Central memory CD8-positive, alpha-beta T cell (primary cell): ENCODE measurements around the gene FOXF1.
A peak's percentile ranks its signal among the peaks of the same experiment; 100 is the strongest.

ENCODE experiments used
- ATAC-seq: fragments of 150-1000 bp; cut with Tn5 transposase; replicated peaks from 2 replicates; pipeline ENCODE4 v1.10.0; 2022; ENCODE audit warnings: mild to moderate bottlenecking, moderate FRiP score, moderate number of reproducible peaks; ENCODE audit not compliant: poor library complexity, severe bottlenecking; ENCODE audit errors: extremely low read depth
- DNase-seq, 2 donors: peaks; one replicate each; pipeline ENCODE4 v3.0.0; 2021; ENCODE audit warnings: low spot score in 2 of 2
- H3K27ac Mint-ChIP-seq: one replicate; pipeline ENCODE4 v1.8.0; 2022; ENCODE audit warnings: low read depth, mild to moderate bottlenecking, moderate library complexity, mixed read lengths
- H3K27me3 Mint-ChIP-seq: one replicate; pipeline ENCODE4 v1.8.0; 2022; ENCODE audit warnings: mixed read lengths
- H3K36me3 Mint-ChIP-seq: one replicate; pipeline ENCODE4 v1.8.0; 2022; ENCODE audit warnings: mild to moderate bottlenecking, moderate library complexity, mixed read lengths; ENCODE audit not compliant: insufficient read depth
- H3K4me1 Mint-ChIP-seq: one replicate; pipeline ENCODE4 v1.8.0; 2022; ENCODE audit warnings: mixed read lengths
- H3K4me3 Mint-ChIP-seq: one replicate; pipeline ENCODE4 v1.8.0; 2022; ENCODE audit warnings: mild to moderate bottlenecking, moderate library complexity, mixed read lengths
- H3K9me3 Mint-ChIP-seq: one replicate; pipeline ENCODE4 v1.8.0; 2022; ENCODE audit warnings: mixed read lengths

Gene FOXF1

DNA sequence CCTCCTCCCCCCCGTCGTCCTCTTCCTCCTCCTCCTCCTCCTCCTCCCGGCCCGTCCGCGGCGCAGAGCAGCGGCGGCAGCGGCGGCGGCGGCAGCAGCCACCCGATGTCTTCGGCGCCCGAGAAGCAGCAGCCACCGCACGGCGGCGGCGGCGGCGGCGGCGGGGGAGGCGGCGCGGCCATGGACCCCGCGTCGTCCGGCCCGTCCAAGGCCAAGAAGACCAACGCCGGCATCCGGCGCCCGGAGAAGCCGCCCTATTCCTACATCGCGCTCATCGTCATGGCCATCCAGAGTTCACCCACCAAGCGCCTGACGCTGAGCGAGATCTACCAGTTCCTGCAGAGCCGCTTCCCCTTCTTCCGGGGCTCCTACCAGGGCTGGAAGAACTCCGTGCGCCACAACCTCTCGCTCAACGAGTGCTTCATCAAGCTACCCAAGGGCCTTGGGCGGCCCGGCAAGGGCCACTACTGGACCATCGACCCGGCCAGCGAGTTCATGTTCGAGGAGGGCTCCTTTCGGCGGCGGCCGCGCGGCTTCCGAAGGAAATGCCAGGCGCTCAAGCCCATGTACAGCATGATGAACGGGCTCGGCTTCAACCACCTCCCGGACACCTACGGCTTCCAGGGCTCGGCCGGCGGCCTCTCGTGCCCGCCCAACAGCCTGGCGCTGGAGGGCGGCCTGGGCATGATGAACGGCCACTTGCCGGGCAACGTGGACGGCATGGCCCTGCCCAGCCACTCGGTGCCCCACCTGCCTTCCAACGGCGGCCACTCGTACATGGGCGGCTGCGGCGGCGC lies at the start of gene FOXF1:
Gene FOXF1, plus strand, starts transcription at position 63 of the 797 bp plus-strand sequence. Its CDS starts 43 bp downstream, at position 106.
- no peak for DNase-seq
- ATAC-seq, result no peak
- Mint-ChIP-seq H3K36me3 (peaks cover 12% of the 10 kb centered on the region), H3K4me1 (peaks cover 25% of the 10 kb centered on the region), H3K27ac (no peak within 1 kb of the TSS), H3K27me3 (peaks cover 78% of the 10 kb centered on the region), H3K4me3 (peak within 1 kb of the TSS; percentile 80), H3K9me3 (no peaks in the 10 kb centered on the region)

DNA sequence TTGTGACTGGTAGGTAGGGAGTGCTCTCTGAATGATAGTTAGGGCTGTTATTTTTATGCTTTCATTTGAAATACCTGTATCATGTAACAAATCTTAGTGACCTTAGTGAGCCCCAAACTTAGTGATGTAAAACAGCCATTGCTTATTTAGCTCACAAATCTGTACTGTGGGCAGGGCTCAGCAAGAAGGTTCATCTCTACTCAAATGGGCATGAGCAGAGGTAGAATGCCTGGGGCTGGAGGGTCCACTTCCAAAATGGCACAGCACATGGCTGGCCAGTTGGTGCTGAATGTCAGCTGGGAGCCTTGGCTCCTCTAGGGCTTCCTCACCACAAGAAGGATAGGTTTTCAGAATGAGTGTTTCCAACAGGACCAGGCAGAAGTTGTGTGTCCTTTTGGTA lies 49.3 kb upstream of the FOXF1 start:
- ATAC-seq, result no peak
- no peak overlapping the region for H3K4me3 Mint-ChIP-seq
- DNase-seq, result no peak
- peaks cover 44% of the 10 kb centered on the region for H3K27me3 Mint-ChIP-seq
- no peak overlapping the region for H3K27ac Mint-ChIP-seq
- H3K9me3 Mint-ChIP-seq, result peaks cover 9% of the 10 kb centered on the region
- H3K36me3 Mint-ChIP-seq, result peaks cover 2% of the 10 kb centered on the region
- H3K4me1 Mint-ChIP-seq, result no peaks in the 10 kb centered on the region

DNA sequence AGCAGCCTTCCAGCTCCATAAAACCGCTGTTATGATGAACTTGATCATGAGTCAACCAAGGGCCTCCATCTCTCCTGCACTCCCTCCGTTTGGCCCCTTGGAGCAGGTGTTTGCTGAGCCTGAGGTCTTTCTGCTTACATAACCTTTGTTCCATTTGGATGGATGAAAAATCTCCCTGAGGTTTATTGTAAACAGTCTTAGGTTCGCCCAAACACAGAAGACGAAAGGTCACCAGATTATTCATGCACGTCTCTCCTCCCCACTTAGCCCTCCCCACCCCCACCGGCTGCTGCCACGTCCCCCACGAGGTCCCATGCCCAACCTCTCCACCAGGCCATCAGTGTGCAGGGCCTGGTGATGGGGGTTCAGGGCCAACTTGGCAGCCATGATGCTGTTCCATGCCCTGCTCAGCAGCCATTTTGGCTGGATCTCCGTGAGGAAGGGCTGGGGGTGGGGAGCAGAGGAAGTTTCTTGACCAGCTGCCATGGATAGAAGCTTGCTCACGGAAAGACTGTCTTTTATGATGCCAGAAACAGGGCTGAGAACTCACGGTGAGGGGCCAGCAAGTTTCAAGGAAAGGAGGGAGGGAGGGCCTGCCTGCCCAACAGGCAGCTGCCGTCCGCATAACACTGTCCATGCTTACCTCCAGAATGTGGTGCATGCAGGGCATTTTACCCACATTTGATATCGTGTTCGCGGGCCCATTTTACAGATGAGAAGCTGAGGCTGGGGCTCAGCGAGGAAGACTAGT lies 47.8 kb upstream of the FOXF1 start:
- Mint-ChIP-seq H3K36me3 (peaks cover 2% of the 10 kb centered on the region), H3K27ac (no peak overlapping the region), H3K9me3 (peaks cover 9% of the 10 kb centered on the region), H3K27me3 (peaks cover 32% of the 10 kb centered on the region), H3K4me1 (no peaks in the 10 kb centered on the region), H3K4me3 (no peak overlapping the region)
- ATAC-seq, result no peak
- DNase-seq, result no peak

DNA sequence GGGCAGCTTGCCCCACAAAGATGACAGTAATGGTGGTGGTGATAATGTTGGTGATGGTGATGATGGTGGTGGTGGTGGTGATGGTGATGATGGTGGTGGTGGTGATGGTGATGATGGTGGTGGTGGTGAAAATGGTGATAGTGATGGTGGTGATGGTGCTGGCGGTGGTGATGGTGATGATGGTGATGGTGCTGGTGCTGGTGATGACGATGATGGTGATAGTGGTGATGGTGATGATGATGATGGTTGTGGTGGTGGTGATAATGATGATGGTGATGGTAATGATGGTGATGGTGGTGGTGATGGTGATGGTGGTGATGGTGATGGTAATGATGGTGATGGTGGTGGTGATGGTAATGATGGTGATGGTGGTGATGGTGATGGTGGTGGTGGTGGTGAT lies 46.3 kb upstream of the FOXF1 start:
- H3K36me3 Mint-ChIP-seq, result peaks cover 2% of the 10 kb centered on the region
- H3K4me1 Mint-ChIP-seq, result no peaks in the 10 kb centered on the region
- no peak overlapping the region for H3K4me3 Mint-ChIP-seq
- no peak overlapping the region for H3K27ac Mint-ChIP-seq
- peaks cover 9% of the 10 kb centered on the region for H3K9me3 Mint-ChIP-seq
- ATAC-seq, result no peak
- no peak for DNase-seq
- H3K27me3 Mint-ChIP-seq, result peaks cover 22% of the 10 kb centered on the region

DNA sequence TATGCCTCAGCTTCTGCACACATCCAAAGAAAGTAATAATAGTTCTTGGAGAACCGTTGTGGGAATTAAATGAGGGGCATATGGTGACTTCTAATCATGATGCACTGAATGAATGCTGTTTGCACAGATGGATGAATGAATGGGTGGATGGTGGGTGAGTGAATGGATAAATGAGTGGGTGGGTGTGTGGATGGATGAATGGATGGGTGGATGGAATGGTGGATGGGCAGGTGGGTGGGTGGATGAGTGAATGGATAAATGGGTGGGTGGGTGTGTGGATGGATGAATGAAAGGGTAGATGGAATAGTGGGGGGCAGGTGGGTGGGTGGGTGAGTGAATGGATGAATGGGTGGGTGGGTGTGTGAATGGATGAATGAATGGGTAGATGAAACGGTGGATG lies 44.9 kb upstream of the FOXF1 start:
- peaks cover 17% of the 10 kb centered on the region for H3K27me3 Mint-ChIP-seq
- peaks cover under 1% of the 10 kb centered on the region for H3K36me3 Mint-ChIP-seq
- DNase-seq, result no peak
- ATAC-seq, result no peak
- H3K4me3 Mint-ChIP-seq, result no peak overlapping the region
- H3K9me3 Mint-ChIP-seq, result peaks cover 9% of the 10 kb centered on the region
- H3K4me1 Mint-ChIP-seq, result no peaks in the 10 kb centered on the region
- no peak overlapping the region for H3K27ac Mint-ChIP-seq

DNA sequence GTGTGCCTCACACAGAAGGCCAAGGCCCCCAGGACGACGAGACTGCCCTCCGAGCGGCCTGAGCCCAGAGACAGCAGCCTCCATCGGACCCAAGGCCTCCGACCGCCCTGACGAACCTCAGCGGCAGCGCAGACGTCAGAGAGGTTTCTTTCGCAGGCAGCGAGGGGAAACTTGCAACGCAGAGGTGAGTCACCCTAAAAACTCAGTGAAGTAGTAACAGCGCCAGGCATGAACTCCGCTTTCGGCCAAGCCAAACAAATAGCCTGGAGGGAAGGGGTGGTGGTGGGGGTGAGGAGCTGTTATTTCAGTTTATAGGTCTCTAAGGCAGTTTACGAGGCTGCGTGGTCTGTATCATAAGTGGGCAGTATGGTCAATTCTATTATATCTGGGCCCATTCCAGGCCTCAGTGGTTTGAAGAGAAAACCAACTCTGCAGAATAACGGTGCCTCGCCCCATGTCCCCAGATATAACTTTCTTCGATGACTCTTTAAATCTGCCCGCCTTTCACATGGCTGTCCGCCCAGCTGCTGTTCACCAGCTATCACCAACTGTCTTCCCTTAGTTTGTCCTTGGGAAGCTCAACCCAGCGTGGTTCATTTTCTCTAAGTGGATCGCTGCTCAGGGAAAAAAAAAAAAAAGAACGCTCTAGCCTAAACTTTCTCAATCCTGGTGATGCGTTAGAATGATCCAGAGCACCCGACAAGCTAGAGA lies 43.5 kb upstream of the FOXF1 start:
- H3K9me3 Mint-ChIP-seq, result peaks cover 9% of the 10 kb centered on the region
- no peaks in the 10 kb centered on the region for H3K36me3 Mint-ChIP-seq
- no peak for ATAC-seq
- no peaks in the 10 kb centered on the region for H3K4me1 Mint-ChIP-seq
- no peak overlapping the region for H3K4me3 Mint-ChIP-seq
- no peak overlapping the region for H3K27ac Mint-ChIP-seq
- H3K27me3 Mint-ChIP-seq, result peaks cover 17% of the 10 kb centered on the region
- no peak for DNase-seq

DNA sequence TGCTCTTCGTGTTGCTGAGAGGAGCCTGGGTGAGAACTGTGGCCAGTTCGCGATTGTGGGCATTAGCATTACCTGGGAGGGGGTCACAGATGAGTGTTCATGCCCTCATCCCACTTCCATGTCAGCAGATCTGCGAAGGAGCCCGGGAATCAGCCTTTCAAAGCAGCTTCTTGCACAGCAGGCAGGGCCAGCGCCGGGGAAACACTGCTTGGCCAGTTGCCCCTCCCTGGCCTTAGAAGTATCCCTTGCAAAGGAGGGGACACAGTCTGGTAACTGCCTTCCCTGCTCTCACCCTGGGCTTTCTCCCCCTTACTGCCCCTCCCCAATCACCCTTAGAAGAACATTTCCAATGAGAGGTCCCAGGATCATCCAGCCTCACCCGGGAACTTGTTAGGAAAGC lies 42.8 kb upstream of the FOXF1 start:
- no peak overlapping the region for H3K4me3 Mint-ChIP-seq
- no peak overlapping the region for H3K27ac Mint-ChIP-seq
- H3K27me3 Mint-ChIP-seq, result peaks cover 20% of the 10 kb centered on the region
- H3K36me3 Mint-ChIP-seq, result no peaks in the 10 kb centered on the region
- peaks cover 9% of the 10 kb centered on the region for H3K9me3 Mint-ChIP-seq
- ATAC-seq (no peak), DNase-seq (no peak)
- no peaks in the 10 kb centered on the region for H3K4me1 Mint-ChIP-seq

DNA sequence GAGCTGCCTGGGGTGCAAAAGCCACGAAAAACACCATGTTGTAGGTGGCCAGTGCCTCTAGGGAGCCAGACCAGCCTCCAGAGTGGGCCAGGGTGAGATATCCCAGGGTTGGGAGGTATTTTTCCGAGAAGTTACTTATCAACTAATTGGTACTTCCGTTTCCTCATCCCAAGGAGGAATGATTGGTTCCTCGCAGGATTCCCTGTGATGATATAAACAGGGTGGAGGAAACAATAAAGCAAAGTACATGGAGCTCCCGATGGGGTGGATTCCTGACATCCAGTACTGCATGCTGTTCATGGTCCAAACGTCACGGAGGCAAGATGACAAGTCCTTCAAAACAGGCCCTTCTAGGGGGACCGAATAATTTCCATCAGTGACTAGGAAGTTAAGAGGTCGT lies 39.4 kb upstream of the FOXF1 start:
- DNase-seq (no peak), ATAC-seq (no peak)
- no peak overlapping the region for H3K4me3 Mint-ChIP-seq
- H3K36me3 Mint-ChIP-seq, result no peaks in the 10 kb centered on the region
- H3K27me3 Mint-ChIP-seq, result peaks cover 54% of the 10 kb centered on the region
- no peak overlapping the region for H3K27ac Mint-ChIP-seq
- H3K4me1 Mint-ChIP-seq, result no peaks in the 10 kb centered on the region
- H3K9me3 Mint-ChIP-seq, result no peaks in the 10 kb centered on the region

DNA sequence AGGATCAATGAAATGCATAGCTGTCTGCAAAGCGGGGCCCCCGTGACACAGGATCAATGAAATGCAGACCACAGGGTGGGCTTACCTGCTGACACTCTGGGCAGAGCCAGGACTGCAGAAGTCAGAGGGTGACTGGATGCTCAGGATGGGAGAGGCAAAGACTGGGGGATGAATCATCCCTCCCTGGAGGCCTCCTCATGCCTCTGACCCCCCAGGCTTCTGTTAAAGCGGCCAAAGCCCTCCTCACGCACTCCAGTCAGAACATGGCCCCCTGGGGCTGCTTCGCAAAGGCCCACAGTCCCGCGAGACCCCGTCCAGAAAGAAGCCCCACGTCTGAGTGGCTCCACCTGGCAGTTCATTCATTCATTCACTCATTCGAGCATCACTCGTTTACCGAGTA lies 38.4 kb upstream of the FOXF1 start:
- Mint-ChIP-seq H3K4me1 (no peaks in the 10 kb centered on the region), H3K36me3 (no peaks in the 10 kb centered on the region), H3K9me3 (no peaks in the 10 kb centered on the region), H3K27me3 (peaks cover 60% of the 10 kb centered on the region), H3K4me3 (no peak overlapping the region), H3K27ac (no peak overlapping the region)
- ATAC-seq (no peak), DNase-seq (no peak)

DNA sequence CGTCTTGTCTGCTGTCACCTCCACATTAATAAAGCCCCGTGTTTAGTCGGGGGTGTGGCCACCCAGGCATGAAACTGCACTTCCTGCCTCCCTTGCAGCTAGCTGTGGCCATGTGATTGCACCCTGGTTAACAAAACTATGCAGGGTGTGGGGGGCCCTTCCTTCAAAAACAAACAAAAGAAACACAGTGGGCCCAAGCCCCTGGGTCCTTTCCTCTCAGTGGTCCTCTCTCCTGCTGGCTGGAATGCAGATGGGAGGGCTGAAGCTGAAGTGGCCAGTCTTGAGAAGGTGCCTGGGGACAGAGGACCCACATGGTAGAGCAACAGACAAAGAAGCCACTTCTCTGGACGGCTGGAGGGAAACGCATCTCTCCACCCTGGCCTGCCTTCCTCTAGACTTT lies 38.0 kb upstream of the FOXF1 start:
- no peak for ATAC-seq

DNA sequence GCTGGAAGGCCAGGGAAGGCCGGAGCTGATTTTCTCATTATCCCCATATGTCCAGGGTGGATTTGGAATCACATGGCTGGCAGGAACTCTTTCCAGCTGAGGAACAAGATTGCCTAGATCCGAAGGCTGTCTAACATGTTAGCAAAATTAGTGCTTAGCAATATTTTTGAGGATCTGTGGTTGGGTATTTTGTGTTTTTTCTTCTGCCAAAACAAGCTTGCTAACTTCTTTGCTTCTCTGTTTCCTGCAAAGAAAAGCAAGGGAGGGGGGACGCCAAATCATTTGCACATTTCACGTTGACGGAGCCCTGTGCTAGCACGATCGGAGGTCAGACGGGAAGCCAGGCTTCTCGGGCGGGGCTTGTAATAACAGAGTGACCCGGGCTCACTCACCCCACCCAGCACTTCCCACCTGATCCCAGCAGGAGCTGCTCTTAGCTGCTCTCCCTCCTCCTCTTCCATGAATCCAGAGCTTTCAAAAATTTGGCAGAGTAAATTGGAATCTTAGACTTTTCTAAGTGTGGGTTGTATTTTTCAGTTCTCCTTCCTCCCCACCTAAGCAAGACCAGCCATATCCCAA lies 33.3 kb upstream of the FOXF1 start:
- no peak for DNase-seq
- no peaks in the 10 kb centered on the region for H3K4me1 Mint-ChIP-seq
- peaks cover 69% of the 10 kb centered on the region for H3K27me3 Mint-ChIP-seq
- H3K36me3 Mint-ChIP-seq, result no peaks in the 10 kb centered on the region
- H3K27ac Mint-ChIP-seq, result no peak overlapping the region
- no peak for ATAC-seq
- H3K4me3 Mint-ChIP-seq, result no peak overlapping the region
- H3K9me3 Mint-ChIP-seq, result no peaks in the 10 kb centered on the region

More for the DNA sequence above, 38.0 kb upstream of the FOXF1 start:
- H3K9me3 Mint-ChIP-seq, result no peaks in the 10 kb centered on the region
- DNase-seq, result no peak
- peaks cover 64% of the 10 kb centered on the region for H3K27me3 Mint-ChIP-seq
- H3K36me3 Mint-ChIP-seq, result no peaks in the 10 kb centered on the region
- H3K4me3 Mint-ChIP-seq, result no peak overlapping the region
- no peak overlapping the region for H3K27ac Mint-ChIP-seq
- no peaks in the 10 kb centered on the region for H3K4me1 Mint-ChIP-seq

DNA sequence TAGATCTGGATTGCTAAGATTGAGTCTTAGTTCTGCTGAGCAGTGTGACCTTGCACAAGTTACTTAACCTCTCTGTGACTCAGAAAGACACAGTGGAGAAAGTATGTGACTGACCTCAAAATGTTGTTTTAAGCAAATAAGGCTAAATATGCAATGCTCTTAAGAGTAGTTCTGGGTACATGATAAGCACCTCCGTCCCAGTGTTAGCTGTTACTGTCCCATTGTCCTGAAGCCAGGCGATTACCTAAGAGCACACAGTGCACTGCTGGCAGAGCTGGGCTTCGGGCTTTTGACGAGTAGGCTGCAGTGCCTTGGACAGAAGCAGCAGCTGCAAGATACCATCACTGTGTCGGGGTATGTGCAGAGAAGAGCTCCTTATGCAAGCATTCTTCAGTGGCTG lies 32.7 kb upstream of the FOXF1 start:
- DNase-seq (no peak), ATAC-seq (no peak)
- Mint-ChIP-seq H3K4me3 (no peak overlapping the region), H3K36me3 (no peaks in the 10 kb centered on the region), H3K27ac (no peak overlapping the region), H3K4me1 (no peaks in the 10 kb centered on the region), H3K9me3 (no peaks in the 10 kb centered on the region), H3K27me3 (peaks cover 64% of the 10 kb centered on the region)
